GM12873 (cell line): ENCODE measurements around the gene PPP1R14B.

ENCODE experiments used
- CTCF ChIP-seq: IDR thresholded peaks from 2 replicates; pipeline ENCODE4 v1.5.1; 2012; ENCODE audit warnings: low read depth, mild to moderate bottlenecking, moderate library complexity, low read length, control low read depth; ENCODE audit not compliant: insufficient read depth; ENCODE audit errors: missing control alignments

The PPP1R14B gene

GRCh38 chr11:64251016-64251752 is 4.4 kb upstream of the PPP1R14B start, which contains the start of gene PLCB3:
TSS of gene PLCB3 (plus strand) at chr11:64251530. CDS start at chr11:64251650, 120 bp downstream.
- peak; percentile 59 for TF ChIP-seq CTCF

GRCh38 chr11:64250415-64251015 is 3.8 kb upstream of the PPP1R14B start:
- TF ChIP-seq CTCF = no peak

- no peak for TF ChIP-seq CTCF
Observed at GRCh38 chr11:64249563-64250414, 3.0 kb upstream of the PPP1R14B start.

- no peak for TF ChIP-seq CTCF
Observed at GRCh38 chr11:64249038-64249437, 2.3 kb upstream of the PPP1R14B start.

- TF ChIP-seq CTCF = no peak
Observed at GRCh38 chr11:64248578-64248977, 1.8 kb upstream of the PPP1R14B start.

GRCh38 chr11:64247729-64248531 is 1.2 kb upstream of the PPP1R14B start:
- no peak for TF ChIP-seq CTCF
